ENCODE measurements around the gene PCLO.

Gene PCLO

DNA sequence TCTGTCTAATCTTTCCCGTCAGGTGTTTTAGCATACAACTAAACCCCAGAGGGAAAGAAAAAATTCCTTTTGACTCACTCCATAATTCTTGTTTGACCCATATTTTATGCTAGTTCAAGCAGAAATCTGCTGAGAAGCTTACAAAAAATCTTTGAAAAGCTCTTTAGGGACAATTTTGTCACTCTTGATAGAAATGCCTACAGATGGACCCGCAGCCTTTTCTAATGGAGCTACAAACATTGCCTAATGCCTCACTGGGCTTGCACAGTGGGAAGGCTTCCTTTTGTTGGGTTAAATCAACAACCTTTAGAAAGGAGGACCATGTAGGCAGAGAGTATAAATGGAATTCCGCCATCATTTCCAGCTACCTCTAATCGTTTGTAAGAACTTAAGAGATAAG, 344.5 kb downstream of the PCLO start:
- DNase-seq: no peak

DNA sequence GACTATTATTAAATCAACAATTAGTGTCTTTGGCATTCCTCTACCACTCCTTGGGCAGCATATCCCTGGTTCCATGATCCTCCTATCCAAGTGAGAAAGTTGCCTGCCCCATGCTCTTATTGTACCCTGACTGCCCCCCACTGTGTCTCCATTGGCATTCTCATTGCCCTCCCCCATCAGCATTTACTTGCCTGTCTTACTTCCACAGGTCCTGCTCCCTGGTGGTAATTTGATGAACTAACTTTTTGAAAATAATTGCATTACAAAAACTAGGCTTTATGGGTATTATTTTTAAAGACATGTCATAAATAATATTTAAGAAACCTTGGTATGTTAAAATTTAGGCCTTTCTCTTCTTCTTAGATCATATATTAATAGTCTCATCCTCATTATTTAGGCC, 346.4 kb downstream of the PCLO start:
- DNase-seq: no peak

DNA sequence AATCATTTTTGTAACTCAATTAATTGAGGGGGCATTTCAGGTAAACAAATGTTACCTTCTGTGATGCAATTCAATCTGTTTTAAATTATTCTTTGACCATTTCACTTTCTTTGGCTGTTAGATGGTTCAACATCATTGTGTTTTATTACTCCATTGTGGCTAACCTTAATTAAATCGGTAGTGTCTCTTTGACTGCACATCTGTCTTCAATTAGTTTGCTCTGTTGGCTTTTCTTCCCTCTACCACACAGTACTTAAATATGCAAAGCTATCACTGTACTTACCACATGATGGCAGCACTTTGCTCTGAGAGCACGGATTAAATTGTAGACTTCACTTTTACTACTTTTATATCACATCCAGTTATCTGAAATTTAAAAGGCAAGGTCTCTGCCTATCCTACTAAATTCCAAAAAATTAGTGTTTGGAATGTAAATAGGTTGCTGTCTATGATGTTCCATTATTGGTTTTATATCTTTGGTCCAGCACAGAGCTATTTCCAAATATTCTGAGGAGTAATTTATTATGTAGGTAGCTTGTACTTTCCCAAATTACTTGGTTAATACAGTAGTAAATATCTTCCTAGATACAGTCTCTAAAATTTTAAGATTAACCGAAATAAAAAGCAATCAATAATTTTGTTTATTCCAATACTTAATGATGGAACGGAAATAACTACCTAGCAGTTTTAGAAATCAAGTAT, 352.0 kb downstream of the PCLO start:
- peak; percentile 42 for DNase-seq

DNA sequence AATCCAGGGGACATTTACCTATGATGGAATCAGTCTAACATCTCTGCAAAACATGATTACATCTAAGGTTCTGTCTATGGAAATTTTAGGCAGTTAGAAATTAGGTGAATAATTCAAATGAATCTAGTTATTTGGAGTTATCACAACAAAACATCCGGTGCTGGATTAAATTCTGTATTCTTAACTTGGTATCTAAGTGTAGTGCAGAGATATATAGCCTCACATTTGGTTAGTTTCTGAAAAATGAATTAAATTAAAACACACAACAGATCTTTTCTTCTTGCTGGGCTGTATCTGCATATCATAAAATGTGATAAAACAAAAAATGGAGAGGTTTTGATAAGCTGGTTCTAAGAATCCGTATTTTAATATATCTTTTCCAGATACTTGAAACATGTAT, 354.1 kb downstream of the PCLO start:
- DNase-seq: no peak

DNA sequence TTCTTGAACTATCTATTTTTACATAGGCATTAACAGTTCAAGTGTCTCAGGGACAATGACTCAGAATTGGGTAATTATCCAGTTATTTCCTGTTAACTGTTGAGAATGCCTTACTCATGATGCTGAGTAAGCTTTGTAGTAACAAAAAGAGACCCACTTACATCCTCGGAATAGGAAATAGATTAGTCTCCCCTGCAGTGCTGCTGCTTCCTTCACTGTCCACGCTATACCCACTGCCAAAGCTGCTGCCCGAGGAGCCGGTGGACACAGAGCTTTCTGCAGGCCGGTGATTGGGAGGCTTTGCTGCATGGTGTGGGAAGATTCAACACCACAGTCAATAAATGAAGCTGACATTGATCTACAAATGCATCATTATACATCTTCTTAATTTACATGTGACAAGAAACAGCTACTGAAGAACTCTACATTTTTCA, 357.1 kb downstream of the PCLO start:
- peak; percentile 13 for DNase-seq

DNA sequence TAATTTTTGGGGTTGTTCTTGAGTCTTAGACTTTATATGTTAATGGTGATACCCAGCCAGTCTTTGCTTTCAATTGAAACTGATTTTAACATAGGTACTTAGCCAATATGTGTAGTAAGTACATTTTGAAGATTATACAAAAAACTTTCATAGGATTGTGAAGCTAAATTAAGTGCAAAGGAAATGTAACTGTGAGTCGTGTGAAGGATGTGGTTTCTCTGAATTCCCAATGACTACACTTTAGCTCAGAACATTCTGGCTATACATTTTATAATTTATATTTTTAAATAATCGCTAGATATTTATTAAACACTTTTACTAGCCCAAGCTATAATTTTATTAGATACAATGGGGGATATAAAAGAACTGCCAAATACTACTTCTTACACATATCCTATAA, 359.3 kb downstream of the PCLO start:
- DNase-seq: no peak

DNA sequence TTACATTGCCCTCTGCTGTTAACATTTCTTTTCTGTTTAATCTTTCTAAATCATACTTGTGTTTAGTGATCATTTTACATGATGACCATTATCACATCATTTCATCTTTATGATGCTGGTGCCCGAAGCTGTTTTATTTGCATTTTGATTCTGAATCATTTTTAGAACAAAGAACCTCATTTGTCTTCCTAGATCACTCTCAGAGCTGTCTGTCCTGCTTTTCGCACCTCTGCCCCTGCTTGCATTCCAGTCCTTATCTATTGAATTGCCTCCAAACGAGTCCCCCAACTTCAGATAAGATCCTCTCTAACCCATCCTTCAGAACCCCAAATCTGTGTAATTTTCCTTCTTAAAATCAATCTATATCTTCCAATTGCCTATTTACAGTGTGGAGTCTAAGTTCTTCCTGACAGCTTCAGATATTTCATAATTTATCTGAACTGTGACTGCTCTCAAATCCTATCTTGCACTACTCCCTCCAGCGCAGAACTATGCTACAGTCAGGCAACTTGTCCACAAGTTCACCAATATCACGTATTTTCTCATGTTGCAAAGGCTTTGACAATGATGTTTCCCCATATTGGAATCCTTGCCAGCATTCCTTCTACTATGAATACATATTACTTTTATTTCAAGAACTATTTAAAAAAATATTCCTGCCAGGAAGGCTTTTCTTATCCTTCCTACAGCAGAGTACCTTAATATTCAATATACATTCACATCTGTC, 372.6 kb downstream of the PCLO start:
- DNase-seq: no peak

DNA sequence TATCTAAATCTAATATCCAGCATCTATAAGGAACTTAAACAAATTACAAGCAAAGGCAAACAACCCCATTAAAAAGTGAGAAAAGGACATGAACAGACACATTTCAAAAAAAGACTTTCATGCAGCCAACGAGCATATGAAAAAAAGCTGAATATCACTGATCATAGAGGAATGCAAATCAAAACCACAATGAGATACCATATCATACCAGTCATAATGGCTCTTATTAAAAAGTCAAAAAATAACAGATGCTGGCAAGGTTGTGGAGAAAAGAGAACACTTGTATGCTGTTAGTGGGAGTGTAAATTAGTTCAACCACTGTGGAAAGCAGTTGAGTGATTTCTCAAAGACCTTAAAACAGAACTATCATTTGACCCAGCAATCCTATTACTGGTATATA, 384.7 kb downstream of the PCLO start:
- DNase-seq: no peak

DNA sequence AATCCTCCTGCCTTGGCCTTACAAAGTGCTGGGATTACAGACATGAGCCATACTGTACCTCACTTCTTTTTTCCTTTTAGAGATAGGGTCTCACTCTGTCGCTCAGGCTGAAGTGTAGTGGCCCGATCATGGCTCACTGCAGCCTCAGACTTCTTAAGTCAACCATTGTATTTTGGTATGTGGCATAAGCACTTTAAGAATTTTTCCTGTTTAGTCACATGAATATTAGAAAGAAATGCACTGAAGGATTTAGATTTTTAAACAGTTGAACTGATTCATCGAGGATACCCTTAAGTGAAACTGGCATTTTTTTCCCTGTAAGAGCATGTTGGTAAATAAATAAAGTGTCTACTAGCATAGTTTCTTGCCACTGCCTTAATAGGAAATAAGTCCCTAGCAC, 399.8 kb downstream of the PCLO start:
- no peak for DNase-seq

DNA sequence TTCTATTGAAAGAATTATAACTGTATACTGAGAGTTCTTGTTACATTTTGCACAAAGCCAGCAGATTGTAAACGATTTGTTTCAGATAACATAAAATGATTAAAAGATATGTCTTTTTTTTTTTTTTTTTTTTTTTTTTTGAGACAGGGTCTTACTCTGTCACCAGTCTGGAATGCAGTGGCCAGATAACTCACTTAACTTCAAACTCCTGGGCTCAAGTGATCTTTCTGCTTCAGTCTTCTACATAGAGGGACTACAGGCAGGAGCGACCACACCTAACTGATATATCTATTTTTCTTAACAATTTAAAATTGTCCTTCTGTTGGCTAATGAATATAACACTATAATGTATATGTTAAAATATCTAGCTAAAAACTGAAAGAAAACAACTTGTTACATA, 401.9 kb downstream of the PCLO start:
- DNase-seq: no peak

DNA sequence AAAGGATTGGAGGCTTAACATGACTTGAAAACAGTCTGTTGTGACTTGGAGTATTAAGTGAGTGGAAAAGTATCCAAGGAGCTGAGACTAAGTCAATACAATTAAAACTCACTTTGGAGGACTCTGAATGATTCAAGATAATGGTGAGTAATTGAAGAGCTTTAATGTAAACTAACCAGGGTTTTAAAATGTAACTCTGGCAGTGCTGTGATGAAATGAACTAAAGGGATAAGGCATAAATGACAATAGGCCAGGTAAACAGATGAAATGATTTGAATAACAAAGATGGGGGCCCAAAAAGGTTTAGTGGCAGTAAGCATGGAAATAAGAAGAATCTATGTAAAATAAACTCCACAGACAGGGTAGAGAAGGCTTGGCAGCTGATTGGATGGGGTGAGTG, 402.6 kb downstream of the PCLO start:
- DNase-seq: no peak

DNA sequence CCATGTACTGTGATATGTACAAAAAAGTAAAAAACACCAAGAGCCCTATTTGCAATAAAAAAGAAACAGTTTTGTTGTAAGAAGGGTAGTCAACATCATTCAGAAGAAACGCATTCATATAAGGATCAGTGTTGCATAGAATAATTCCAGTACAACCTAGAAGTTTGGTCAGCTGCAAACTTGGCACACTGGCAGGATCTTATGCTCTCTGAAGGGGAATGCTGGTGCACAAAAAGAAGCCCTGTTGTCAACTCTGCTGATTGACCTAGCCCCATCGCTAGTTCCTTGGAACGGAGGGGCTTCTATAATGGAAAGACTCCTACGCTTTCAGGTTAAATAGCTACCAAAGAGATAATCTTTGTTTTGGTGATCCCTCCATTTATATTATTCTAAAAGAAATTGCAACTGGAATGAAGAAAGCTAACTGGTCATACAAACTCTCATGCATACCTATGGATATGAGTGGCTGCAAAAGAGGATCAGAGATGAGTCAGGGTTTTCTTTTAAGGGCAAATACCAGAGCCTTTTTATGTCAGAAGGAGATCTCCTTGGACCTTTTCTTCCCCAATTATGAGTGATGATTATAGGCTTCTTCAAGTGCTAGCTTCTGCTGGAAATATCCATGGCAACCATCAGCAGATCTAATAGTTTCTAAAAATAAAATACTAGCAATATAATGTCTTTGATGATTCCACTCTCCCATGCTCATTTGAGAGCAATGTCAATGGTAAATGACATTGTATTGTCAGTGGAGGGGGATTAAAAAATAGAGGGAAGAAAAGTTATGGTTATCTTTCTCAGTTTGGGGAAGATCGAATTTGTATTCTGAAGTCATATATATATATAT, 406.8 kb downstream of the PCLO start:
- no peak for DNase-seq

DNA sequence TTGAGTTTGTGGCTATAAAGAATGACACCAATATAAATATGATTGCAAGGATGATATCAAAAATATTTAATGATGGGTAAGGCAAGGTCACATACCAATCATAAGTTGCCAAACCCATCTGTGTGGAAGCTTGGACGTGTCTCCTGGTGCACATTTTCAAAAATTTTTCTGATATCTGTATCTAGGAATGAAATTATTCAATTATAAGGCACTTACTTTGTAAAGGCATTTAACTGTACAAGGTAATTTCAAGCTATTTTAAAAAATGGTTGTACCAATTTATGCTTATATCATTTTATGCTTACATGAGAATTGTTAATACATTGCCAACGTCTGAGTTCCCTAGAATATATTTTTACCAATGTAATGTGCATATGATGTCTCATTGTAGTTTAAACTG, 412.7 kb downstream of the PCLO start:
- DNase-seq: no peak

DNA sequence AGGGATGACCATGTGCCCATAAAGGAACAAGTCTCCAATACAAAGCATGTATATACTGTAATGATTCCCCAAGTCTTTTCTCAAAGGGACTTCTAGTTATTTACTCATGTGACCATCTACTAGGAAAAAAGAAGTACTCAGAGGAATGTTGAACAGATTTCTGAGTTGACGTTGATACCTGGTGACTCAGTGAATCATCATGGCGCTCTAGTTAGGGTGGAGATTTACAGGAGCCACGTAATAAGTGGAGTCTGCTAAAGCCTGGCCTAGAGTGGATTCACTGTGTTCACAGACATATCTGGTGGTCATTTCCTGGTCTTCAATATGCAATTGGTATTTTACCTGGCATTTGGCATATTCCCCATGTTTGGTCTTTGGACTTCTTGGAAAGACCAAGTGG, 416.9 kb downstream of the PCLO start:
- no peak for DNase-seq

DNA sequence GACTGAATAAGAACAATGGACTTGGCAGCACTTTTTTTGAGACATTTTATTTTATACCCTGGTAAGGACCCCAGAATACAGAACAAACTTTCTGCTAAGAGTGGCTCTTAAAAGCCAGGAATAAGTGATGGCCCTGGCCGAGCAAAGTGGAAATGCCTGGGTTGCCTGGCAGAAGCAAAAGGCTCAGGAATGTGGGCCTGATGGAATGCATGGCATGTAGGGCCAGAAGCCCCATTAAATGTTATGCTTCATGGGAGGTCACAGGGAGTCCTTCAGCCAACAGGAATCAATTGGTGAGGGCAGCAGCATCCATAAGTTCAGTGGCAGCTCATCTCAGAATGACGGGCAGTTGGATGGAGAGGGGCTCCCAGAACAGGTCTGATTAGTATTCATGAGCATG, 417.6 kb downstream of the PCLO start:
- DNase-seq: no peak

DNA sequence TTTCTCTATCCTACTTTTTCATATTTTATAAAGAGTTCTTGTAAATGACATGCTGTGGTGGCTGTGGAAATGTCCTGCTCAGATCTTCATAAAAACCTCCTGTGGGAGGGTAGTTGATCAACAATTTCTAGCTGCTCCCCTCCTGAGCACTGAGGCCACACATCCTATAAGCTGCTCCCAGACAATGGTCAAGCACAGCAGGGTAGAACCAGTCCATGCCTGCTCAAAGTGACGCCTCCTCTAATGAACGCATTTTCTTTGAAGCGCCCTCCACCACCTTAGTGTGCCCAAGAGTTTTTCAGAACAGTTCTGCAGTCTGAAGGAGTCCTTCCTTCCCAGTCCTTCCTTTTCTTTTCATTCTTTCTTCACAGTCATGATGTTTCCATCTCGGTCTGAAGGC, 420.5 kb downstream of the PCLO start:
- DNase-seq: no peak

DNA sequence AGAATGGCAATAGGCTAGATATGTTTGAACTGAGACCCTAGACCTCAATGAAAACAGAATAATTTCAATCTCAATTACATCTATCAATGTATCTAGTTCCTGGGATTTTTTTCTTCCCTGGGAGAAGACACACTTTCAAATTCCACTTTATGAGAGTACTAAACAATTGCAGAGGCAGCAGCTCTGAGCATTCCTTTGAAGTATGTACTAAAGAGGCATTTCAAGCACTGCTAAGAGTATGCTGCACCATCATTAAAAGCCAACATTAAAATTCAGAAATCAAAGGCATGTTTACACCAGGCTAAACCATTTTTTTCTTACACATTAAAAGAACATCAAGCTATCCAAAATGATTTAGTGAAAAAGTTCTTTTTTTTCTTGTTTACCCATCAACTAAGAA, 421.2 kb downstream of the PCLO start:
- no peak for DNase-seq

DNA sequence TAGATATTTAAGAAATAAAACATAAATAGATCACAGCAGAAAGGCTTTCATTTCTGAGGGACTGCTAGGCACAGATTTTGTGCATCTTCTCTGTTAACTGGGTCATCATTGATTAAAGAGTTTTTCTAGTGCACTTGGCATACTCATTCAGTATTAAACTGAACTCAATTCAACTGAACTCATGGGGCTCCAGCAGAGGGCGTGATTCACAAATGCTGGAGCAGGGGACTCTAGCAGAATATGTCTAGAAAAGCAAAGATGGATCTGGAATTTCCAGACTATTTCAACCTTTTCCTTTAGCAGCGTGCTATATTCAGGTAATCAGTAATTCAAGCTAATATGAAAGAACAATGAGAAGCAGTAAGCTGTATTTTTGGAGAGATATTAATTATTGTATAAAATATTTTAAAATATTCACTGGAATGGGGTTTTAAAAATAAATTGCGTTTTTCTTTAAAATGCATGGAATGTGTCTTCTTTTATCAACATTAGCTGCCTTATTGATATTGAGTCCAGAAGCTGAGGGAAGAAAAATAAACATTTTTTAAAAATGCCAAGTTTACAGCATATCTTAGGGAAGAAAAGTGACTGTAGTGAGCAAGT, 422.3 kb downstream of the PCLO start:
- DNase-seq: peak; percentile 35

DNA sequence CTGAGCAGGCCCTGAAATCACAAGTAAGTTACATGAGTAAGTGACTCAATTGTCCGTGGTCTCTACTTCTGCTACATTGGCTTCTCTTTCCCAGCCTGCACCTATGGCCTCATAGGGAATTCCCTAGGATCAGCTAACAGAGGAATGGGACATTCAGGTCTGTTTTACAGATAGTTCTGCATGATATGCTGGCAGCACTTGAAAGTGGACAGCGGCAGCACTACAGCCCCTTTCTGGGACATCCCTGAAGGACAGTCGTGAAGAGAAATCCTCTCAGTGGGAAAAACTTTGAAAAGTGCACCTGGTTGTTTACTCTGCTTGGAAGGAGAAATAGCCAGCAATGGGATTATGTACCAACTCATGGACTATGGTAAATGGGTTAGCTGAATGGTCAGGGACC, 426.1 kb downstream of the PCLO start:
- no peak for DNase-seq

DNA sequence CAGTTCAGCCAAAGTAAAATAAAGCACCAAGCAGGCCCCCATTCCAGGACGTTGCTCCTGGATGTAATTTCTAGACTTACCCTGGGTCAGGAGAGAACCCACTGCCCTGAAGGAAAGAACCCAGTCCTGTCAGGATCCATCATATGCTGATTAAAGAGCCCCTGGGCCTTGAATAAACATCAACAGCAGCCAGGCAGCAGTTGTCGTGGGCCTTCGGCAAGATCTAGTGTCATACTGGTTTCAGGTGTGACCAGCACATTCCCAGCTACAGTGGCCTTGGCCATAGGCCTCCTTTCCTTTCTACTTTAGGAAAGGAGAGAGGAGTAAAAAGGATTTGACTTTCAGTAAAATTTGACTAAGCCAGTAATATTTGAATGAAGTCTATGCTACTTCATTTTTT, 430.0 kb downstream of the PCLO start:
- no peak for DNase-seq

DNA sequence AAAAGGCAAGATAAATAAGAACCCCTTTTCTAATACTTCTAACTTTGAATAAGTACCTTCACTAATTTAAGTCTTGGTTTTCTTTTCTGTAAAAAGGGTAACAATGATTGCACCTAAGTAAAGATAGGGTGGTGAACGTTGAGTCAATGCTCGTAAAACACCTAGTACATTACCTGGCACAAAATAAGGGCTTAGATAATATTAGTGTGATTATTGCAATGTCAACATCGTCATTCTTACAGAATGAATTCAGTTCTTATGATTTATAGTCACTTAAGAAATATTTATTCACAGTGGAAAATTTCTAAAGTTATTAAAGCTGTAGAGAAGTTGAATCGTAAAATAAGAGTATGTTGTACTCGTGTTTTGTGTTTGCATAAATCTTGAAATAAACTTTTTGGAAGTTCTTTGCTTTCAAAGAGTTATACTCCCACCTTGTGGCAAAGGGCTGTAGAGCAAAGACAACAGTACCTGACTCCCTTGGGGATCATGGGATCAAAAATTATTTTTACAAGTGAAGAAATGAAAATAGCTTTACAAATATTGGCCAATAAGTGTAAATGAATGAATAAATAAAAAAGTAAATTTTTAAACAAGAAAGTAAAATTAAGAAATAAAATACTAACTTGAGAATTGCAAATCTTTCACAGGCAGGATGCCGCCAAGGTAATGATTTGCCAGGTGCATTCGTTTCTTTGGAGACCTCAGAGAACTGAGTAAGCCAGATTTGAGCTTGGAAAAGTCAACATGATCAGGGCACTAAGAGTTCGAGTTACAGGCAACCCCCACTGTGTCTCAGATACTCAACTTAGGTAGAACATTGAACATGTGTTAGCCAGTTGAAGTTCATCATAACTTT, 433.3 kb downstream of the PCLO start:
- peak; percentile 28 for DNase-seq

DNA sequence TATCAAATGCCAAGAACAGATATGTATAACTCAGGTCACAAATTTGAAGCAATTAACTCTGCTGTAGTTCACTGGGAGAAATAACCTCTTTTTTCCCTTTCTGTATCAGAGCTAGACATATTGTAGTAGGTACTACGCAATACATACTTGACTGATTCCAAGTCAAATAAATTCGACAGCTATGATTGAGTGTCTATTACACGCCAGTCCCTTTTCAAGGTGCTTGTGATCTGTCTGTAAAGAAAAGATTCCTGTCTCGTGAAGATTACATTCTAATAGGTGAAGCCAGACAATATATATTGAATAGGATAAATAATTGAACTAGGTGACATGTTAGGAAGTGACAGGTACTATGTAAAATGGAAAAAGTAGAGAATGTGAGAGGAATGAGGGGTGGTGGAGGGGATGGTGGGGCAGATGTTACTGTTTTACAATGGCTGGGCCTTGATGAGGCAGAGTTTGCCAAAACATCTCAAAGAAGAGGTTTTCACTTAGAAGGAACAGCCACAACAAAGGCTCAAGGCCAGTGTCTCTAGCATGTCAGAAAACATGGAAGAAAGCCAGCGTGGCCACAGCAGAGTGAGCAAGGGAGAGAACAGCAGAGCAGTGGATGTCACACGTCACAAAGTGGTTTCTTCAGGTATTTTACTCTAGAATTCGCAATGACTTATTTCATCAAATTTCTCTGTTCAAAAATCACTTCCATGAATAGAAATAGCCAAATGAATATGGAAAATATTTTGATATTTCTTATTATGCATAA, 436.5 kb downstream of the PCLO start:
- DNase-seq: no peak

Data from DMS153 (cell line).